ENCODE results near the gene PSMB7.
A peak's percentile ranks its signal among the peaks of the same experiment; 100 is the strongest.

The PSMB7 gene

DNA sequence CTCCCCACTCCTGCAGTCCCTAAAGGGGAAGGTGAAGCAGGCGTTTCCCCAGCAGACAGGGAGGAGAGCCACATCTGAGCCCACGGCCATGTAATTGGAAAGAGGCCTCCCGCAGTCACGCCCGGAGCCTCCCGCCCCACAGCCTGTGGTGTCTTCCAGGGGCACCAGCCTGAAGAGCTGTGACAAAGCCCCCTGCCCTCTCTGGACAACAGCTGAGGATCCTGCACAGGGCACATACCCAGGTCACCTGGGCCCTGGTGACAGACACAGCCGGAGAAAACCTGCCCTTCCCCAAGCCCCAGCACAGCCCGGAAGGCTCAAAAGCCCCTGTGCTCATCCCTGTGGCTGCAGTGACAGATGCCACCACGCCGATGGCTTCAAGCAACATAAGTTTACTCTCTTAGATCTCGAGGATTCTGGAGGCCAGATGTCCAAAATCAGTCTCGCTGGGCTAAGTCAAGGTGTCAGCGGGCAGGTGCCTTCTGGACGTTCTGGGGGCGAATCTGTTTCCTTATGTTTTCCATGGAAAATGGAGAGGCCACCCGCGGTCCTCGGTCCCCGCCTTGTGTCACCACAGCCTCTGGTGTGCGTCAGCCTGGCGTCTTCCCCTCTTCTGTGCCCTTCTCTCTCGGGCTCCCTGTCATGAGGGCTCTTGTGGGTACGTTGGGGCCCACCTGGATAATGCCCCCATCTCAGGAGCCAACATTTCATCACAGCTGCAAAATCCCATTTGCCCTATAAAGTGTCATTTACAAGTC, 71.5 kb downstream of the PSMB7 start:
- DNase-seq = no peak

GRCh38 chr9:124342776-124343485, 72.3 kb downstream of the PSMB7 start:
- peak; percentile 94 for DNase-seq

DNA sequence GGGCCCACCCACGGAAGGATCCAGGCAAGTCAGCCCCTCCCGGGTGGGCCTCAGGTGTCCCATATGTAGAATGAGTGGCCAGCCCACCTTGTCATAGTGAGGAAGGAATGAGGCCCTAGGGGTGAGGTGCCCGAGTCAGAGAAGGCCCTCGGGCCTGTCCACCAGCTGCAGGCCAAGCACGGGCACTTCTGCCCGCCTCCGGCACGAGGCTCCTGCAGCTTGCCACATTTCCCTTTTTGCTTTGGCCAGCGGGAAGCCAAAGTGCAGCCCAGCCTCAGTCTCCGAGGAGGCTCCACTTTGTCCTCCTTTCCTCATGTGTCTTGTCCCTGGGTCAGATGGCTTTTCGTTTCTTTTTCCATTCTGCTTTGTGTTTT, 72.9 kb downstream of the PSMB7 start:
- no peak for DNase-seq

GRCh38 chr9:124341455-124342170, 73.6 kb downstream of the PSMB7 start:
- no peak for DNase-seq

GRCh38 chr9:124340219-124341069, 74.8 kb downstream of the PSMB7 start:
- no peak for DNase-seq

DNA sequence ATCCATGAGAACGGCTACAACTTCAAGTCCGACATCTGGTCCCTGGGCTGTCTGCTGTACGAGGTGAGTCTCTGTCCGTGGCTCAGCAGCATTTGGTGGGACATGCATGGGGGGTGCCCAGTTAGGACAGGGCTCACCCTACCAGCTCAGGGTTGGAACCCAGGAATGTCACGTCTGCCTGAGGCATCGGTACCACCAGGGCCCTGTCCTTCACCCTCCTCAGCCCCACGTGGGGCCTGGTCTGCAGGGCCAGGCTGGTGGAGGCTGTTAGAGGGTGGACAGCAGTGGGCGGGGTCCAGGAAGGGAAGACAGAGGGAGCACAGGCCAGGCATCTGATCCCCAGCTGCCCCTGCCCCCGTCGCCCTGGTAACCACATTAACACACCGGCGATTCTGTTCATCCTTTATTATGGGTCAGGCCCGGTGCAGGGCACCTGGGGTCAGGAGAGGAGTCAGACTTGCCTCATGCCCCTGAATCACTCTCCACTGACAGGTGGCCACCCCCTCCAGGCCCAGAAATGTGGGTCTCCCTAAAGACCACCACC, 75.6 kb downstream of the PSMB7 start:
- DNase-seq = no peak

- no peak for DNase-seq
Observed at GRCh38 chr9:124337562-124337961, 77.7 kb downstream of the PSMB7 start.

- DNase-seq = no peak
Observed at GRCh38 chr9:124335320-124335707, 79.9 kb downstream of the PSMB7 start.

- DNase-seq = no peak
Observed at GRCh38 chr9:124334568-124335319, 80.5 kb downstream of the PSMB7 start.

DNA sequence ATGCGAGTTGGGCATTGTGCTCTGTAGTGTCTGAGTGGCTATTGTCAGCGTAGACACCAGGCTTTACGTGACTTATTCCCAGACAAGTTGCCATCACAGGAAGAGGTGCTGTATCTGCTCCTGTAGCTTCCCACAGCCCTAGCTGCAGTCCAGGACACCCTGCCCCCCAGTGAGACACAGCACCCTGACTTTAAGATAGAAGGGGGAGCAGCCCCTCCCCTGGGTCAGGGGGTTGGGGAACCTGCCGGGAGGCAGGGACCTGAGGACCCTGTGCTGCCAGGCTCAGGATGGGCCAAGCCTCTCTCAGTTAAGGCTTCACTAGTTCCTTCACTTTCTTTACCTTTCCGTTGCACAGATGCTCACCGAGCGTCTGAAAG, 82.1 kb downstream of the PSMB7 start:
- no peak for DNase-seq

- no peak for DNase-seq
Observed at GRCh38 chr9:124332361-124333202, 82.7 kb downstream of the PSMB7 start.

DNA sequence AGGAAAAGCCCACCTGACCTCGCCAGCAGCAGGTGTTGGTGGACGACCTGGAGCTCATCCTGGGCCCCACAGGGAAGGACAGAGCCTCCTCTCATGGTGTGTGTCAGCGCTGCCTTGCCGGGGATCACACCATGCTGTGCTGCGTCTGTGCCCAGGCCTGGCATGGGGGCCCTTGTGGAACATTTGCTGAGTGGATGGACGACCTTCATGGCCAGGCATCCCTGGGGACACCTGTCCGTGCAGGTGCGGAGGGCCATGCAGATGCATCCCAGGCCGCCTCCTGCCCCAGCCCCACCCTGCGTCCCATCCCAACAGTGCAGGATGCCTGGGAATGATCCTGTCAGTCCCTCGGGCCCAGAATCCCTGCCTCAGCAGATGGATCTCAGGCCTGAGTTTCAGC, 83.7 kb downstream of the PSMB7 start:
- no peak for DNase-seq

- no peak for DNase-seq
Observed at GRCh38 chr9:124330011-124330697, 85.1 kb downstream of the PSMB7 start.

DNA sequence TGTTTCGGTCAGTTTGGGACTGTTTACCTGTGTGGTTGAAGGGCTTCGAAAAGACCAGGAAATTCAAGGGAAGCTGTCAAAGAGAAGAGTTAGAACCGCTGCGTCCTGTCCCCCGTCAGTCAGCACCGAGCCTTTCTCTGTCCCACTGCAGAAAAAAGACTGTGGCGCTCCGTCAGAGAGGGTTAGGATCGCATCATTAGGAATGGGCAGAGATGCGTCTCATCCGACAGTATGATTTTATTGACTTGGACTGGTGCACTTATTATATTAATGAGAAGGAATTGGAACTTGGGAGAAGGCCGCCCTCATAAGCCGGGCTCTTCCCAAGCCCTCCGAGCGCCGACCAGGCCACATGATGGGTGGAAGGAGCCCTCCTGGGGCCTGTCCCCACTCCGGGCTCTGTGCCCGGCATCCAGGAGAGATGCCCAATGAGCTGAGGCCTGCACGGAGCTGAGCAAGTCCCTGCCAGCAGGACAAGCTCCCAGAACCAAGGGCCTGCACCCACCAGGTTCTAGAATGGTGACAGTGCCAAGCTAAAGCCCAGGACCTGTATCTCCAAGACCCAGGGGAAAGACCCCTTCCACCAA, 85.9 kb downstream of the PSMB7 start:
- DNase-seq = no peak

DNA sequence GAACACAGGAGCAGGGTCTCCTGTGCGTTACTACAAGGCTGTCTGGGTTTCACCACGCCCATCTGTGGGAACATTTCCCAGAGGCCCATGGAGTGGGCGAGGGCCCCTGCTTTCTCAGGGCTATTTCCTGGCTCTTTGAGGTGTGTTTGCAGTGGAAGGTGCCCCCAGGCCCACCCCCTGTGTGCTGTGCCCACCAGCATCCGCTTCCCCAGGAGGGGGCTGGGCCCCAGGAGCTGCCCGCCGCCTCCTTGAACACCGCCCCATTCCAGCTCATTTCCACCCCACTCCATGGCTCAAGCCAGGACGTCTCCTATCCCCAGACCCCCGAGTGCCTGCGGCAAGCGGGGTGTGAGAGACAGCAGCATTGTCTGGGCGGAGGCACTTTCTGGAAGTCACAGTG, 87.0 kb downstream of the PSMB7 start:
- no peak for DNase-seq

GRCh38 chr9:124327491-124327890, 87.8 kb downstream of the PSMB7 start:
- no peak for DNase-seq

DNA sequence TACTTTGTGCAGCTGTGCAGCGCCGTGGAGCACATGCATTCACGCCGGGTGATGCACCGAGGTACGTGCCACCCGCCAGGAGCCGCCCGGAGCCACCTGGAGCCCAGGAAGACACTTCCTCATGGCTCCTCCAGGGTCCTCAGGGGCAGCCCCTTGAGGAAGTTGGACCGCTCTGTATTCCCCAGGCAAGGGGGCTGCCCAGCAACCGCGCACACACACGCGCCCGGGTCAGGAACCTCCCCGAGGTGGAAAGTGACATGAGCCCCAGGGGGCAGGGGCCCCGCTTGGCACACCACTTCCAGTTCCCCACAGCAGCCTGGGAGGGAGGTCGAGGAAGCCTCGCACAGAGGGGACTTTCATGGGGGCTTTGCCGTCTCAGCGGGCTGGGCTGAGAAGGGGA, 88.9 kb downstream of the PSMB7 start:
- DNase-seq = no peak

- no peak for DNase-seq
Observed at GRCh38 chr9:124325816-124326215, 89.4 kb downstream of the PSMB7 start.

GRCh38 chr9:124323904-124324303, 91.3 kb downstream of the PSMB7 start:
- no peak for DNase-seq
